Measurements from ENCODE around the gene DGKB. TPM values are rescaled to one million over a fixed set of nuclear protein-coding genes. Genes with fewer than 3 reads are reported as not detected.

DGKB gene
- total RNA-seq, 2 donors from 2014 or later, result not detected

DNA sequence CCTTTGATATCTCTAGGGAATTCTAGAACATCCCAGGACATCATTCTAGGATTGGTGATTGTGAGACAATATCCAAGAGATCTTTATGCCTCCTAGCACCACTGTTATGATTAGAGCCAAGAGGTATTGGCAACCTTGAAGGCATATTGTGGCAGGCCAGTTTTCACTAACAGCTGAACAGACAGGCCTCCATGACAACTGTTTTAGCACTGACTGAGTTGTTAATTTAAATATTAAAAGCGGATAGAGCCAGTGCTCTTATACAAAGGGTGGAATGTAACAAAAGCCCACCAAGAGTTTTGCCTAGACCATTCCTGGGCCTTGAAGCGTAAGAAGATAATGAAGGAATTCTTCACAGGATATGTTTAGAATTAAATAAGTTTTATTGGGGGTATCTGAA is 131.9 kb downstream of the DGKB start:
- no peak overlapping the region for H3K4me3 Mint-ChIP-seq
- ATAC-seq (replicated peaks), result no peak
- H3K27me3 Mint-ChIP-seq, result no peaks in the 10 kb centered on the region
- no peak overlapping the region for H3K27ac Mint-ChIP-seq
- H3K9me3 Mint-ChIP-seq, result no peaks in the 10 kb centered on the region
- no peaks in the 10 kb centered on the region for H3K4me1 Mint-ChIP-seq
- no peaks in the 10 kb centered on the region for H3K36me3 Mint-ChIP-seq (ENCODE audit: low read depth)

DNA sequence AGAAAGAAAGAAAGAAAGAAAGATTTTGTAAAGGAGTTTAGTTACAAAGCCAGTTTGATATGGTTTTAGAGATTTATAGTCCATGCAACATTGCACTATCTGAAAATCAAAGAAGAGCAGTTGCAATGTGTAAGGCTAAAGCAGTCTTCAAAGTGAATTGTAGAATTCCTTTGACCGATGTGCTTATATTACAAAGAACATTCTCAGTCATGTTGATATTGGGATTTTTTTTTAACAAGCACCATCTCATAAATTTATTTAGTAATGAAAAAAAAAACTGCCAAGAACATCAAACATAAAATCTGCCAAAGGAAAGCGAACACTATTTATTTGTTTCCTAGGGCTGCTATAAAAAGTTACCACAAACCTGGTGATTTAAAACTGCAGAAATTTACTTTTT is 133.3 kb downstream of the DGKB start:
- no peaks in the 10 kb centered on the region for H3K27me3 Mint-ChIP-seq

DNA sequence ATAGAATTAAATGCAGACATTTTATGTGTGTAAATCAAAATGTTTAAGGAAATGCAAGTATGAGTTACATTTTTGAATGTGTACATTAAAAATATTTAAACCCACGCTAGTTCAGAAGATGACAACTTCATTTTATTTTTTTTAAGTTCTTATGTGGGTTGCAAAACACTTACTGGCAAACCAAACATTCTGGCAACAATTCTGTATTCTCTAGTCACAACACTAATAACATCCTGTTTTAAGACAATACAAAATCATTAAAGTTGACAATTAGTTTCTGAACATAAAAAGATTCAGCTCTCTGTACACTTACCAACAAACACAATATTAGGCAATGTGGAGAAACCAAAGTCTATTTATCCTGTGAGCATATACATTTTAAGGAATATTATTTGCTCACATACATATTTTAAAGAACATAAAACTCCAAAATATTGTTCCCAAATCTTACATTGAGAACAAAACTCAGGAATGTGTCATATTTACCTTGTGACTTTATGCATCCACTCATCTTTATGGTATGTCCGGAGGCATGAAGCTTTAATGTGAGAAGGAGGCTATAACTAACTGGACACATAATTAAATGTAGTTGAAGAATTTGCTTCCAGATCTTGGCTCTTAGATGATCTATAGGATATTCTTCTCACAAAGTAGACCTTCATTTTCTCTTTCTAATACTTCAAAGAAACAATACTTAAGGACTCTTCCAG is 134.7 kb downstream of the DGKB start:
- no peaks in the 10 kb centered on the region for H3K27me3 Mint-ChIP-seq
- ATAC-seq (replicated peaks), result no peak
- H3K4me1 Mint-ChIP-seq, result no peaks in the 10 kb centered on the region
- no peaks in the 10 kb centered on the region for H3K9me3 Mint-ChIP-seq
- H3K36me3 Mint-ChIP-seq (ENCODE audit: low read depth), result no peaks in the 10 kb centered on the region
- H3K27ac Mint-ChIP-seq, result no peak overlapping the region
- H3K4me3 Mint-ChIP-seq, result no peak overlapping the region

More for the DNA sequence above, 133.3 kb downstream of the DGKB start:
- no peak for ATAC-seq (replicated peaks)
- H3K4me1 Mint-ChIP-seq, result no peaks in the 10 kb centered on the region
- no peaks in the 10 kb centered on the region for H3K36me3 Mint-ChIP-seq (ENCODE audit: low read depth)
- H3K27ac Mint-ChIP-seq, result no peak overlapping the region
- no peaks in the 10 kb centered on the region for H3K9me3 Mint-ChIP-seq
- no peak overlapping the region for H3K4me3 Mint-ChIP-seq

- no peaks in the 10 kb centered on the region for H3K27me3 Mint-ChIP-seq
- H3K4me1 Mint-ChIP-seq, result no peaks in the 10 kb centered on the region
- H3K4me3 Mint-ChIP-seq, result no peak overlapping the region
- no peak for ATAC-seq (replicated peaks)
- H3K36me3 Mint-ChIP-seq (ENCODE audit: low read depth), result no peaks in the 10 kb centered on the region
- no peaks in the 10 kb centered on the region for H3K9me3 Mint-ChIP-seq
- H3K27ac Mint-ChIP-seq, result no peak overlapping the region
Measured at GRCh38 chr7:14766747-14767146, 135.8 kb downstream of the DGKB start.

GRCh38 chr7:14765731-14766130 is 136.8 kb downstream of the DGKB start:
- Mint-ChIP-seq H3K4me1 (no peaks in the 10 kb centered on the region), H3K4me3 (no peak overlapping the region), H3K9me3 (no peaks in the 10 kb centered on the region), H3K27me3 (no peaks in the 10 kb centered on the region), H3K27ac (no peak overlapping the region), H3K36me3 (ENCODE audit: low read depth) (no peaks in the 10 kb centered on the region)
- ATAC-seq (replicated peaks), result no peak

- ATAC-seq (replicated peaks), result no peak
- Mint-ChIP-seq H3K4me1 (no peaks in the 10 kb centered on the region), H3K36me3 (ENCODE audit: low read depth) (no peaks in the 10 kb centered on the region), H3K27me3 (no peaks in the 10 kb centered on the region), H3K27ac (no peak overlapping the region), H3K9me3 (no peaks in the 10 kb centered on the region), H3K4me3 (no peak overlapping the region)
Measured at GRCh38 chr7:14762561-14762960, 140.0 kb downstream of the DGKB start.

GRCh38 chr7:14761510-14762296 is 140.8 kb downstream of the DGKB start:
- Mint-ChIP-seq H3K27ac (no peak overlapping the region), H3K36me3 (ENCODE audit: low read depth) (no peaks in the 10 kb centered on the region), H3K4me3 (no peak overlapping the region), H3K4me1 (no peaks in the 10 kb centered on the region), H3K27me3 (no peaks in the 10 kb centered on the region), H3K9me3 (no peaks in the 10 kb centered on the region)
- no peak for ATAC-seq (replicated peaks)

DNA sequence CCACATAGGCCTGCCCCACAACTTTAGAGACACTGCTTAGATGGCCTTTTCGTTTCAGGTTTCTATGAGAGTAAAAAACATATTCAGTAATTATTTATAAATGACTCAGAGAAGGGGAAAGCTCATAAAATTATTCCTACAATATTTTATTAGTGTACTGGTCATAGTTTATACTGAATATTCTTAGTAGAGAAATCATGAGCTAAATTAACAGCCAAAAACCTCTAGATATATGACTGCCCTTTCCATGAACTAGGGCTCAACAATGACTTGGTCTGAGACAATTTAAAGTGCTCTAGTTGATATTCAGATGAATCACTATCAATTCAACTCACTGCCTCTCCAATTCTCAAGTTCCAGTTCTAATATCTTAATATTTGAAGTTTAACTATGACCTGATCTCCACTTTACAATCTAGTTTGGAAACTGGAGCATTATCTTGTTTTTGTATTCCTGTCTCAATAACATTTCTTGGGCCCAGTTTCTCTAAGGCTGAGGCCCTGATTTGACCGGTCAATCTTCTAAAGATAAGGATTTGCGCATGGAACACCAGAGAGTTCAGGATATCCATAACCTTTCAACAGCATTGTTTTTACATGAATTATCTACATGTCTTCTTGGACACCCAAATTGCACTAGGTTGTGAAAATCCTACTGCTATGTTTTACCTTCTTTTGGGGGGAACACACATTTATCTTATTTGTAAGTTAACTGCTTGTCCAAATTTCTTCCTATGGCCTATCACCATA is 141.6 kb downstream of the DGKB start:
- Mint-ChIP-seq H3K9me3 (no peaks in the 10 kb centered on the region), H3K4me3 (no peak overlapping the region), H3K27me3 (no peaks in the 10 kb centered on the region), H3K27ac (no peak overlapping the region), H3K36me3 (ENCODE audit: low read depth) (no peaks in the 10 kb centered on the region), H3K4me1 (no peaks in the 10 kb centered on the region)
- ATAC-seq (replicated peaks), result no peak

DNA sequence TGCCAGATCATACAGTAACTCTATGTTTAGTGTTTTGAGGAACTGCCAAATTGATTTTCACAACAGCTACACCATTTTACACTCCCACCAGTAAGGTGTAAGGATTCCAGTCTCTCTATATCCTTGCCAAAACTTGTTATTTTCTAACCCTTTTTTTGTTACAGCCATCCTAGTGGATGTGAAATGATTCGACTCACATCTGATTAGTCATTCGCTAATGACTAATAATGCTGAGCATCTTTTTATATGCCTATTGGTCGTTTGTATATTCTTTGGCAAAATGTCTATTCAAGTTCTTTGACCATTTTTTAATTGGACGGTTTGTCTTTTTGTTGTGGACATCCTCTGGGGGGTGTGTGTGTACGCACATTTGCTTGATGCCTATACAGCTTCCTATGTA is 142.8 kb downstream of the DGKB start:
- no peaks in the 10 kb centered on the region for H3K9me3 Mint-ChIP-seq
- H3K27me3 Mint-ChIP-seq, result no peaks in the 10 kb centered on the region
- no peaks in the 10 kb centered on the region for H3K4me1 Mint-ChIP-seq
- no peak overlapping the region for H3K27ac Mint-ChIP-seq
- H3K36me3 Mint-ChIP-seq (ENCODE audit: low read depth), result no peaks in the 10 kb centered on the region
- no peak overlapping the region for H3K4me3 Mint-ChIP-seq
- no peak for ATAC-seq (replicated peaks)

- H3K27me3 Mint-ChIP-seq, result no peaks in the 10 kb centered on the region
- H3K27ac Mint-ChIP-seq, result no peak overlapping the region
- ATAC-seq (replicated peaks), result no peak
Measured at GRCh38 chr7:14754631-14755030, 147.9 kb downstream of the DGKB start.

DNA sequence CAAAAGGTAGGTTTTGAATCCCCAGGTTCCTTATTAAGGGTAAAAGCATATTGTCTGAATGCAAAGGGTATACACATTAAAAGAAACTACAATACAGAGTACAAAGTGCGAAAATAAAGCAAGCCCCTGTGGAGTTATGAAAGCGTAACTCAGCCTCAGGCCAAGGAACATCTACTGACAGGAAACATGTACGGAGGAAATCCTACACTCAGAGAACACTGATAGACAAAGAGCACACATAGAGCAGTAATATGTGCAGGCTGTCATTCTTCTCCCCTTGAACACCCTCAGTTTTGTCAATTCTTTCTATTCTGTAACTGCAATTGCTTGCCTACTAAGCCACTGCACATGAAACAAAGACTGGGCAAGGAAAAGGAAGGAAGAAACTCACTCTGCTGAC is 150.2 kb downstream of the DGKB start:
- no peak overlapping the region for H3K27ac Mint-ChIP-seq
- H3K4me3 Mint-ChIP-seq, result no peak overlapping the region
- no peaks in the 10 kb centered on the region for H3K9me3 Mint-ChIP-seq
- H3K27me3 Mint-ChIP-seq, result no peaks in the 10 kb centered on the region
- no peaks in the 10 kb centered on the region for H3K4me1 Mint-ChIP-seq
- H3K36me3 Mint-ChIP-seq (ENCODE audit: low read depth), result no peaks in the 10 kb centered on the region
- no peak for ATAC-seq (replicated peaks)

More at GRCh38 chr7:14754631-14755030, 147.9 kb downstream of the DGKB start:
- no peak overlapping the region for H3K4me3 Mint-ChIP-seq
- no peaks in the 10 kb centered on the region for H3K9me3 Mint-ChIP-seq
- no peaks in the 10 kb centered on the region for H3K36me3 Mint-ChIP-seq (ENCODE audit: low read depth)
- H3K4me1 Mint-ChIP-seq, result no peaks in the 10 kb centered on the region

DNA sequence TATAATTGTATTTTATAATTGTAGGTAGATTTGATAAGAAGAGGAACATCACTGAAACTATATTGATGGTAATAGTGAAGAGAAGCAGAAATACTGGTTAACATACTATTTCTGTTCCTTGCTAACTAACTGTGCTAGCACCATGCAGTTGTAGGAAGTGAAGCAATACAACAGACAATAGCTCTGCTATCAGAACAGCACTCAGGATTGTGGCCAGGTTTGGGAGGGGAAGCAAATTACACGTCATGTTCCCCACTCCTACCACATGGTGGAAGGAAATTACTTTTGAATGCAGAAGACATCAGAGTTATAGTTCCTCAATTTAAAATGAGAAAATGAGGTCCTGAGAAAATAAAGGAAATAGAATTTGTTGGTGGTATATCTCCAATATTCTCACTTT is 151.1 kb downstream of the DGKB start:
- no peak overlapping the region for H3K4me3 Mint-ChIP-seq
- H3K27ac Mint-ChIP-seq, result no peak overlapping the region
- H3K27me3 Mint-ChIP-seq, result no peaks in the 10 kb centered on the region
- no peaks in the 10 kb centered on the region for H3K4me1 Mint-ChIP-seq
- ATAC-seq (replicated peaks), result no peak
- no peaks in the 10 kb centered on the region for H3K9me3 Mint-ChIP-seq
- H3K36me3 Mint-ChIP-seq (ENCODE audit: low read depth), result no peaks in the 10 kb centered on the region

- Mint-ChIP-seq H3K4me1 (no peaks in the 10 kb centered on the region), H3K9me3 (no peaks in the 10 kb centered on the region), H3K27me3 (no peaks in the 10 kb centered on the region), H3K27ac (no peak overlapping the region), H3K36me3 (ENCODE audit: low read depth) (no peaks in the 10 kb centered on the region), H3K4me3 (no peak overlapping the region)
- ATAC-seq (replicated peaks), result no peak
Measured at GRCh38 chr7:14748461-14748860, 154.1 kb downstream of the DGKB start.

DNA sequence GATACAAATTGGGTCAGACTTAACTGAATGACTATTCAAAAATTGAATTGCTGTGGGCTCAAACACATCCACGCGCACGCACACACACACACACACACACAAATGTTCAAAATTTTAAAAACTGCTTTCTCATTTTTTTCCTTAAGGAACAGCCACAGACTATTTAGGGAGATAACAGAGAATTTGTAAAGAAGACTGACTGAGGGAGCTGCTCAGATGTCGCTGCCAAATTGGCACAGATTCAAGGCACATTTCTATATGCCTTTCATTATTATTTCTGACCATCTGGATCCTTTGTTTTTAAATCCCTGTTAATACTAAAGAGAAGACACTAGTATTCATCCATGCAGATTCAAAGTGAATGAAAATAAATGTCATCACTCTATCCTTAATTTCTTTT is 154.8 kb downstream of the DGKB start:
- Mint-ChIP-seq H3K27ac (no peak overlapping the region), H3K9me3 (no peaks in the 10 kb centered on the region), H3K36me3 (ENCODE audit: low read depth) (no peaks in the 10 kb centered on the region), H3K4me3 (no peak overlapping the region), H3K27me3 (no peaks in the 10 kb centered on the region), H3K4me1 (no peaks in the 10 kb centered on the region)
- ATAC-seq (replicated peaks), result no peak

DNA sequence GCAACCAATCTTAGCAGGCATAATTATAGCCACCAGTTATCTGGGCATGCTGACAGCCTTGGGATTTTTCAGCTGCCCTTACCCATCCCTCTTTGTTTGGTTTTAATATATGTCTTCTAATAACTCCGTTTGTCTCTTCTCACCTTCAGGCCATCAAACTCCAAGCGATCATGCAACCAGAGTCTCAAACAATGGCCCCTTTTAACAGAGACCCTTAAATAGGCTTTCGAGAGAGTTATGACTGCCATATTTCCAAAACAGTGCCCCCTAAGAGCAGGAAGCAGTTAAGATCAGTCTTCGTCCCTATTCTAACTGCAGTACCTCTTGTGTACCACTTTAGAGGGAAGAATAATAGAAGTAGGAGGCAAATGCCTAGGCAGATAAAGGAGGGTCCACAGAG is 157.5 kb downstream of the DGKB start:
- no peak overlapping the region for H3K27ac Mint-ChIP-seq
- no peaks in the 10 kb centered on the region for H3K9me3 Mint-ChIP-seq
- H3K4me1 Mint-ChIP-seq, result no peaks in the 10 kb centered on the region
- no peaks in the 10 kb centered on the region for H3K36me3 Mint-ChIP-seq (ENCODE audit: low read depth)
- H3K27me3 Mint-ChIP-seq, result no peaks in the 10 kb centered on the region
- no peak overlapping the region for H3K4me3 Mint-ChIP-seq
- ATAC-seq (replicated peaks), result no peak
